HG03432 (cell line): ENCODE measurements around the gene FZD10.

Experiments used
- ATAC-seq: cut with Tn5 transposase; IDR thresholded peaks from one replicate; pipeline ENCODE4 v1.9.1; 2021; ENCODE audit warnings: mild to moderate bottlenecking, moderate library complexity; ENCODE audit not compliant: unreplicated experiment

FZD10 gene

GRCh38 chr12:130153803-130154202 lies 8.5 kb upstream of the FZD10 start:
- ATAC-seq = no peak

- no peak for ATAC-seq
Observed at GRCh38 chr12:130154276-130155070, 7.8 kb upstream of the FZD10 start.

- ATAC-seq = no peak
Observed at GRCh38 chr12:130155416-130156073, 6.7 kb upstream of the FZD10 start.

- ATAC-seq = no peak
Observed at GRCh38 chr12:130156652-130157275, 5.5 kb upstream of the FZD10 start.

GRCh38 chr12:130157998-130158753 lies 4.1 kb upstream of the FZD10 start:
- ATAC-seq = no peak

- ATAC-seq = no peak
Observed at GRCh38 chr12:130158754-130159059, 3.6 kb upstream of the FZD10 start.

GRCh38 chr12:130160306-130160705 lies 2.0 kb upstream of the FZD10 start:
- no peak for ATAC-seq

- ATAC-seq = no peak
Observed at GRCh38 chr12:130160711-130161231, 1.5 kb upstream of the FZD10 start.

GRCh38 chr12:130161261-130162243 lies 712 bp upstream of the FZD10 start:
- no peak for ATAC-seq

GRCh38 chr12:130162745-130163460 lies 639 bp downstream of the FZD10 start:
- ATAC-seq = no peak

- ATAC-seq = no peak
Observed at GRCh38 chr12:130163461-130164215, 1.4 kb downstream of the FZD10 start.

GRCh38 chr12:130164216-130164542 lies 1.9 kb downstream of the FZD10 start:
- no peak for ATAC-seq

- ATAC-seq = no peak
Observed at GRCh38 chr12:130164936-130165335, 2.7 kb downstream of the FZD10 start.

- ATAC-seq = no peak
Observed at GRCh38 chr12:130166306-130166705, 4.0 kb downstream of the FZD10 start.

- no peak for ATAC-seq
Observed at GRCh38 chr12:130167537-130167936, 5.3 kb downstream of the FZD10 start.

GRCh38 chr12:130169256-130169655 lies 7.0 kb downstream of the FZD10 start:
- no peak for ATAC-seq

GRCh38 chr12:130169924-130170323 lies 7.7 kb downstream of the FZD10 start:
- ATAC-seq = no peak

- ATAC-seq = no peak
Observed at GRCh38 chr12:130170611-130171010, 8.3 kb downstream of the FZD10 start.
